SK-N-SH treated with all-trans-retinoic acid at 6 μM for 48 hours (cell line): ENCODE measurements around the gene THSD4.

Experiments
- ARNTL ChIP-seq: fragments of 450-650 bp; formaldehyde crosslinking; IDR thresholded peaks from 2 replicates; pipeline ENCODE4 v1.5.0; 2020; ENCODE audit warnings: low read depth, mild to moderate bottlenecking, moderate library complexity, borderline replicate concordance
- BACH2 ChIP-seq: fragments of 250-450 bp; sonication (Bioruptor Pico); IDR thresholded peaks from 2 replicates; pipeline ENCODE4 v1.9.0; 2021; ENCODE audit warnings: mild to moderate bottlenecking, borderline replicate concordance
- GLIS3 ChIP-seq: fragments of 250-450 bp; sonication (Bioruptor Pico); IDR thresholded peaks from 2 replicates; pipeline ENCODE4 v1.5.0; 2020; ENCODE audit warnings: mild to moderate bottlenecking, moderate library complexity
- ISL1 ChIP-seq: fragments of 250-450 bp; sonication (Bioruptor Pico); IDR thresholded peaks from 2 replicates; pipeline ENCODE4 v2.1.2; 2022; ENCODE audit warnings: mild to moderate bottlenecking, moderate library complexity
- OSR1 ChIP-seq: fragments of 250-450 bp; sonication (Bioruptor Pico); IDR thresholded peaks from 2 replicates; pipeline ENCODE4 v1.8.0; 2022; ENCODE audit warnings: moderate library complexity, mild to moderate bottlenecking, inconsistent platforms
- RARB ChIP-seq: fragments of 250-450 bp; sonication (Bioruptor Pico); IDR thresholded peaks from 2 replicates; pipeline ENCODE4 v1.8.0; 2021; ENCODE audit warnings: mild to moderate bottlenecking, moderate library complexity
- TF ChIP-seq, protein P1 (sequence below): fragments of 250-450 bp; sonication (Bioruptor Pico); IDR thresholded peaks from 2 replicates; pipeline ENCODE4 v1.5.1; 2020; ENCODE audit warnings: low read depth, mild to moderate bottlenecking, moderate library complexity
- TF ChIP-seq, protein P2 (sequence below): fragments of 250-450 bp; sonication (Bioruptor Pico); IDR thresholded peaks from 2 replicates; pipeline ENCODE4 v1.8.0; 2020; ENCODE audit warnings: mild to moderate bottlenecking, moderate library complexity, borderline replicate concordance
- TF ChIP-seq, protein P3 (sequence below): fragments of 250-450 bp; sonication (Bioruptor Pico); IDR thresholded peaks from 2 replicates; pipeline ENCODE4 v1.5.1; 2021; ENCODE audit warnings: mild to moderate bottlenecking, moderate library complexity

DNA sequence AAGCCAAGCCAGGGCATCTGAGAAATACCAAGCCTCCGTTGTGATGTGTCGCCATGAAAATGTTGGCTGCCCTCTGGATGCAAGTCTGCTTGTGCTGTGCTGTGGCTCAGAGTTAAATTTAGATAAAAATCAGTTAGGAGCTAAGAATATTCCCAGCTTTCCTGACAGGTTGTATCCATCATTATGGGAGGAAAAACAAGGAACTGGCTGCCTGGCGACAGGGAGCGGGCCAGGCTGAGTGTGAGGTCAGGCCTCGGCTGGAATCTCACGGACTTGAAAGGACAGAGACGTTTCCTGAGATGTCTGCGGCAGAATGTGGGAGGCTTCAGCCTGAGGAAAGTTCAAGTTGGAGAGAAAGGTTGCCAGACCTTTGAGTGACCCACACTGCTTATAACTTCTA lies 213.8 kb downstream of the THSD4 start:
- no peak for TF ChIP-seq RARB (CRISPR knock-in tag)
- TF ChIP-seq, protein P1, sequence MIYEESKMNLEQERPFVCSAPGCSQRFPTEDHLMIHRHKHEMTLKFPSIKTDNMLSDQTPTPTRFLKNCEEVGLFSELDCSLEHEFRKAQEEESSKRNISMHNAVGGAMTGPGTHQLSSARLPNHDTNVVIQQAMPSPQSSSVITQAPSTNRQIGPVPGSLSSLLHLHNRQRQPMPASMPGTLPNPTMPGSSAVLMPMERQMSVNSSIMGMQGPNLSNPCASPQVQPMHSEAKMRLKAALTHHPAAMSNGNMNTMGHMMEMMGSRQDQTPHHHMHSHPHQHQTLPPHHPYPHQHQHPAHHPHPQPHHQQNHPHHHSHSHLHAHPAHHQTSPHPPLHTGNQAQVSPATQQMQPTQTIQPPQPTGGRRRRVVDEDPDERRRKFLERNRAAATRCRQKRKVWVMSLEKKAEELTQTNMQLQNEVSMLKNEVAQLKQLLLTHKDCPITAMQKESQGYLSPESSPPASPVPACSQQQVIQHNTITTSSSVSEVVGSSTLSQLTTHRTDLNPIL (CRISPR knock-in tag), result no peak
- no peak for TF ChIP-seq OSR1 (CRISPR knock-in tag)
- no peak for TF ChIP-seq ARNTL (CRISPR knock-in tag)
- no peak for TF ChIP-seq GLIS3 (CRISPR knock-in tag)
- no peak for TF ChIP-seq ISL1
- no peak for TF ChIP-seq BACH2
- TF ChIP-seq, protein P2, sequence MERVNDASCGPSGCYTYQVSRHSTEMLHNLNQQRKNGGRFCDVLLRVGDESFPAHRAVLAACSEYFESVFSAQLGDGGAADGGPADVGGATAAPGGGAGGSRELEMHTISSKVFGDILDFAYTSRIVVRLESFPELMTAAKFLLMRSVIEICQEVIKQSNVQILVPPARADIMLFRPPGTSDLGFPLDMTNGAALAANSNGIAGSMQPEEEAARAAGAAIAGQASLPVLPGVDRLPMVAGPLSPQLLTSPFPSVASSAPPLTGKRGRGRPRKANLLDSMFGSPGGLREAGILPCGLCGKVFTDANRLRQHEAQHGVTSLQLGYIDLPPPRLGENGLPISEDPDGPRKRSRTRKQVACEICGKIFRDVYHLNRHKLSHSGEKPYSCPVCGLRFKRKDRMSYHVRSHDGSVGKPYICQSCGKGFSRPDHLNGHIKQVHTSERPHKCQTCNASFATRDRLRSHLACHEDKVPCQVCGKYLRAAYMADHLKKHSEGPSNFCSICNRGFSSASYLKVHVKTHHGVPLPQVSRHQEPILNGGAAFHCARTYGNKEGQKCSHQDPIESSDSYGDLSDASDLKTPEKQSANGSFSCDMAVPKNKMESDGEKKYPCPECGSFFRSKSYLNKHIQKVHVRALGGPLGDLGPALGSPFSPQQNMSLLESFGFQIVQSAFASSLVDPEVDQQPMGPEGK (CRISPR knock-in tag), result no peak
- TF ChIP-seq, protein P3, sequence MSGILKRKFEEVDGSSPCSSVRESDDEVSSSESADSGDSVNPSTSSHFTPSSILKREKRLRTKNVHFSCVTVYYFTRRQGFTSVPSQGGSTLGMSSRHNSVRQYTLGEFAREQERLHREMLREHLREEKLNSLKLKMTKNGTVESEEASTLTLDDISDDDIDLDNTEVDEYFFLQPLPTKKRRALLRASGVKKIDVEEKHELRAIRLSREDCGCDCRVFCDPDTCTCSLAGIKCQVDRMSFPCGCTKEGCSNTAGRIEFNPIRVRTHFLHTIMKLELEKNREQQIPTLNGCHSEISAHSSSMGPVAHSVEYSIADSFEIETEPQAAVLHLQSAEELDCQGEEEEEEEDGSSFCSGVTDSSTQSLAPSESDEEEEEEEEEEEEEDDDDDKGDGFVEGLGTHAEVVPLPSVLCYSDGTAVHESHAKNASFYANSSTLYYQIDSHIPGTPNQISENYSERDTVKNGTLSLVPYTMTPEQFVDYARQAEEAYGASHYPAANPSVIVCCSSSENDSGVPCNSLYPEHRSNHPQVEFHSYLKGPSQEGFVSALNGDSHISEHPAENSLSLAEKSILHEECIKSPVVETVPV (CRISPR knock-in tag), result no peak
